NCI-H1694 (cell line): ENCODE measurements around the gene ANGPT4.

Source experiments
- DNase-seq: peaks from one replicate; lab custom pipeline; 2025; lab: John Stamatoyannopoulos, UW

The ANGPT4 gene, protein sequence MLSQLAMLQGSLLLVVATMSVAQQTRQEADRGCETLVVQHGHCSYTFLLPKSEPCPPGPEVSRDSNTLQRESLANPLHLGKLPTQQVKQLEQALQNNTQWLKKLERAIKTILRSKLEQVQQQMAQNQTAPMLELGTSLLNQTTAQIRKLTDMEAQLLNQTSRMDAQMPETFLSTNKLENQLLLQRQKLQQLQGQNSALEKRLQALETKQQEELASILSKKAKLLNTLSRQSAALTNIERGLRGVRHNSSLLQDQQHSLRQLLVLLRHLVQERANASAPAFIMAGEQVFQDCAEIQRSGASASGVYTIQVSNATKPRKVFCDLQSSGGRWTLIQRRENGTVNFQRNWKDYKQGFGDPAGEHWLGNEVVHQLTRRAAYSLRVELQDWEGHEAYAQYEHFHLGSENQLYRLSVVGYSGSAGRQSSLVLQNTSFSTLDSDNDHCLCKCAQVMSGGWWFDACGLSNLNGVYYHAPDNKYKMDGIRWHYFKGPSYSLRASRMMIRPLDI

GRCh38 chr20:916125-916799 lies at the start of gene ANGPT4:
Gene ANGPT4 (minus strand): TSS chr20:916334. CDS start chr20:916214, 120 bp downstream.
- DNase-seq, result no peak

GRCh38 chr20:963795-964194 lies 47.7 kb upstream of the ANGPT4 start:
- no peak for DNase-seq

DNA sequence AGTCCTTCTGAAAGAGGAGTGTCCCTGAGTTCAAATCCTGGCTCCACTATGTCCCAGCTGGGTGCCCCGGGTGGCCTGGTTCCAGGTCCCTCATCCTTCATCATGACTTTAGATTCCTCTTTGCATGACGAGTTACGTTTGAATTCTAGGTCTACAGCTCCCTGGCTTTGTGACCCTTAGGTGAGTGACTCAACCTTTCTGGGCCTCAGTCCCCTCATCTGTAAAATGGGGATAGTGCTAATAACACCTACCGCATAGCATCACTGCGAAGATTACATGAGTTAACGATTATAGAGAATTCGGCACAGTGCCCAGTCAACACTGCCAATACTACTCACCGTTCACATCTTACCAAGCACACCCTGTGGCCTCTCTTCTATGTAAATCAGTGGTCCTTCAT lies 46.5 kb upstream of the ANGPT4 start:
- no peak for DNase-seq

- DNase-seq, result no peak
Measured at GRCh38 chr20:962223-962622, 46.1 kb upstream of the ANGPT4 start.

GRCh38 chr20:961768-962167 lies 45.6 kb upstream of the ANGPT4 start:
- DNase-seq, result no peak

DNA sequence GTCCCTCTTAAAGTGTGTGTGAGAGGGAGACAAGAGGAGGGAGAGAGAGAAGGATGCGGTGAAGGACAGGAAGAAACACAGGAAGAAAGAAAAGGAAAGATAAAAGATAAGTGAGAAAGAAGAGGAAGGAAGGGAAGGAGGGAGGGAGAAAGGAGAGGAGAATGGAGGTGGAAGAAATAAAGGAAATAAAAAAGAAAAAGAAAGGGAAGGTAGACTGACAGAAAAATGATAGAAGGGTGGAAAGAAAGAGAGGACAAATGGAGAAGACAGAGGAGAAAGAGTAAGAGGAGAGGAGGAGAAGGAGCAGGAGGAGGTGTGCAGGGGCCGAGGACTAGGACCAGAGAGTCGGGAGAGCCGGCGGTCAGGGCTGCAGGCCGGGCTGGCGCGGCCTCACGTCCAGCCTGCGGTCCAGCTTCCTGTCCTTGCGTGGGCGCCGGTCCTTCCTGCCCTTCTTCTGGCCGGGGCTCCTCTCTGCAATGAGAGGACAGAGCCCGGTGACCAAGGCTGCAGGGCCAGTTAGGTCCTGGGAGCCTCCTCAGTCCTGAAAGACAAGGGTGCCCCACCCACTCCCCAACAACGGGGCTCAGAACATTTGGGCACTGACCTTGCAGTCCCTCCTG lies 44.0 kb upstream of the ANGPT4 start:
- DNase-seq, result no peak

DNA sequence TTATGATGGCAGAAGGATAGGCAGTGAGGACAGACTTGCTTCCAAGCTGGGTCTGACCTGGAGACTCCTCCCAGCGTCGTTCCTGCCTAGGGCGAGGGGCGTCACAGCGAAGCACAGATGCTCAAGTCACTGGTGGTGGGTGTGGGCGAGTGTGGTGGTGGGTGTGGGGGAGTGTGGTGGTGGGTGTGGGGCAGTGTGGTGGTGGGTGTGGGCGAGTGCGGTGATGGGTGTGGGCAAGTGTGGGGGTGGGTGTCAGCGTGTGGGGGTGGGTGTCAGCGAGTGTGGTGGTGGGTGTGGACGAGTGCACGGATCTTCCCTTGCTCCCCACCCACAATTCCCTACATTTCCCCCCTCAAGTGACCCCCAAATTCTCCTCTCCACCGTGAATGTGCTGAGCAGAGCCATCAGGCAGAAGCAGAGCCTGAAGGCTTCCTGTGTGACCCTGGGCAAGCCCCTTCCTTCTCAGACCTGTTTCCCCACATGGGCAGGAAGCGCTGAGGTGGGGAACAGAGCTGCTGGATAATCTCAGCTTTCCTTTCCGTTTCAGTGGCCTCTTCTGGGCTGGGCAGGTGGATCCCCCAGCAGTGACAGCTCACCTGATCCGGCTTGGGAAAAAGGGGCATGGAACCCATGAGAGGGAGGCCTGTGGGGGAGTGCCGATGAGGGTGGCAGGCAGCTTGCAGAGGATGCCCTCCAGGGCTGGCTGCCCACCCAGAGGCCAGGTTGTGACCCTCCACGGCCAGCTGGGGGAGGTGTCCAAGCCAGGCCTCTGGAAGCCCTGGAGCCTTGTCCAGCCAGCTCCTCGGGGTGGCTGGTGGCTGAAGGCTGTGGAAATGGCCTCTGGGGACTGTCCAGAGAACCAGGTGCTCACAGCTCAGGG lies 43.0 kb upstream of the ANGPT4 start:
- no peak for DNase-seq

GRCh38 chr20:957544-957943 lies 41.4 kb upstream of the ANGPT4 start:
- DNase-seq, result no peak

- peak; percentile 58 for DNase-seq
Measured at GRCh38 chr20:956330-956951, 40.3 kb upstream of the ANGPT4 start.

GRCh38 chr20:955656-956055 lies 39.5 kb upstream of the ANGPT4 start:
- DNase-seq, result no peak

DNA sequence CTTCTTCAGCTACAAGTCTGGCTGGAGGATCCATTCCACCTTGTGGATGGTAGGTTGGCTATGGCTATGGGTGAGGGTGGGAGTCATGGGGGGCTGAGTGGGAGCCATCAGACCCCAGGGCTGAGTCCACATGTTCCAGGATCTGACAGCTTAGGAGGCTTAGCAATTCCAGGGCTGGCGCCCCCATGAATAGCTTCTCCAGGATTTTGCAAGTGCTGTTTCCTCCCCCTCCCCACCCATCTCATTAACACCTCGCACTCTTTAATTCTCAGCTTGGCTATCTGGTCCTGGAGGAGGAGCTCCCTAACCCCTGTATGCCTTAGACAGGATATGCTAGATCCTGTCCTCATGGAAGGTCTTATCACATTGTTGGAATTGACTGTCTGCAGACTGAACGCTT lies 39.0 kb upstream of the ANGPT4 start:
- DNase-seq, result no peak

DNA sequence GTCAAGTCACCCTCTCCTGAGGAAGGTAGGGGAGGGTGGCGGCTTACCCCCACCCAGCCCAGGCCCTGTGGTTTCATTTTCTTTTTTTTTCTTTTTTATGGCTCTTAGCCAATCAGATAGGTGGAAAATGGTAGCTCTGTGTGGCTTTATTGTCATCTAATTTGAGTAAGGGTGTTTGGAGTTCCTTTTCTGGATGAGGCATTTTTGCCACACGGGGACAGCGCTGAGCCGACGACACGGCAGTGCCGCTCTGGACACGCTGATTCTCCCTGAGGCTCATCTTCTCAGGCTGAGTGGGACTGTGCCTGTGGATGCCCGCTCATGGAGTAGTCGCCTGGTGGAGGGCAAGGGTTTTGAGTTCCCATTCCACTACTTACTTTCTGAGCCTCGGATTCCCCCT lies 37.6 kb upstream of the ANGPT4 start:
- no peak for DNase-seq

DNA sequence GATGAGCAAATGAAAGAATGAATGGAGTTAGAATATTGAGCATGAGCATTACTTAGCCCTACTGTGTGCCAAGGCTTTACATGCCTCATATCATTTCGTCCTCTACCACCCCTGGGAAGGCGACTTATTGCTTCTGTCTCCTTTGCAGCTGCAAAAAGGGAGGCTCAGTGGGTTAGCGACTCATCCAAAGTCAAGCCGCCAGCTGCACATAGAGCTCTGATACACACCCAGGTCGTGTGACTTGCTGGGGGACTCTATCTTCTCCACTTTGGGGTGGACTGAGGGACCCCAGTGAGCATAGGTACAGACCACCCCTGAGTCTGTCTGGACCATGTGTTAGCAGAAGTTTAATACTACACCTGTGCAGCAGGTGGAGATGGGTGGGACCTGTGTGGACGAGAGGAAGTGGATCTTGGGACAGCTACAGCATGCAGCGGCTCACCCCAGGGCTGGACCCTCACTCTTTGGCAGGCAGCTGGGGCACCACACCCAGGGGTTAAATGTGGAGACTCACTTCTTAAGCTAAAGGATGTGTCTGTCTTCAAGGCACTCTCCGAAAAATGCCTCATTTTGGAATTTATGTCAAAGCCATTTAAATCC lies 36.2 kb upstream of the ANGPT4 start:
- no peak for DNase-seq

- DNase-seq, result no peak
Measured at GRCh38 chr20:951384-952169, 35.4 kb upstream of the ANGPT4 start.

DNA sequence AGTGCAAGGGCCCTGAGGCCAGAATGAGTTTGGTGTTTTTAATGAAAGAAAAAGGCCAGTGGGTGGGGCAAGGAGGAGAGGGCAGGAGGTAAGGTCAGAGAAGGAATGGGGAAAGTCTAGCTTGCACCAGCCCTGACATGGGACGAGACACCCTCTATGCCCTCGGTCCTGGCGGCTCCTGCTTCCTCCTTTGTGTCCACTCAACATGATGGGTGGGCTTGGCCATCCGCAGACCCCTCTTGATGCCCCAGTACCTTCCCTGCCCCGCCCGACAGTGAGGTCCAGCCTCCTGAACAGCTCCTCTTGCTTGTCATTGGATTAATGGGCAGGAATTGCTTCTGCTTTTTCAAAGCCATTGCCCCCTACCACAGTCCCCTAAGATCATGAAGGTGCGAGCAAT lies 33.6 kb upstream of the ANGPT4 start:
- DNase-seq, result no peak

- no peak for DNase-seq
Measured at GRCh38 chr20:946826-947225, 30.7 kb upstream of the ANGPT4 start.

- no peak for DNase-seq
Measured at GRCh38 chr20:945841-946240, 29.7 kb upstream of the ANGPT4 start.

- no peak for DNase-seq
Measured at GRCh38 chr20:944774-945410, 28.8 kb upstream of the ANGPT4 start.

DNA sequence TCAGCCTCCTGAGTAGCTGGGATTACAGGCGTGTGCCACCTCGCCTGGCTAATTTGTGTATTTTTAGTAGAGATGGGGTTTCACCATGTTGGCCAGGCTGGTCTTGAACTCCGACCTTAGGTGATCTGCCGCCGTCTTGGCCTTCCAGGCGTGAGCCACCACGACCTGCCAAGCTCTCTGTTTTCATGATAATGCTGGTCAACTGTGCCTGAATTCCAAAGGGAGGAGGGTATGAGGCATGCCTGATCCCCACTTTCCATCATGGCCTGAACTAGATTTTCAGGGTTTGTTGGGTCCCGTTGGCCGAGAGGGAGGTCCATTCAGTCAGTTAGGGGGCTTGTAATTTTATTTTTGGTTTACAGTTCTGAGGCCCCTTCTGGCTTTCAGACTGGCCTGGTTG lies 28.0 kb upstream of the ANGPT4 start:
- DNase-seq, result no peak

DNA sequence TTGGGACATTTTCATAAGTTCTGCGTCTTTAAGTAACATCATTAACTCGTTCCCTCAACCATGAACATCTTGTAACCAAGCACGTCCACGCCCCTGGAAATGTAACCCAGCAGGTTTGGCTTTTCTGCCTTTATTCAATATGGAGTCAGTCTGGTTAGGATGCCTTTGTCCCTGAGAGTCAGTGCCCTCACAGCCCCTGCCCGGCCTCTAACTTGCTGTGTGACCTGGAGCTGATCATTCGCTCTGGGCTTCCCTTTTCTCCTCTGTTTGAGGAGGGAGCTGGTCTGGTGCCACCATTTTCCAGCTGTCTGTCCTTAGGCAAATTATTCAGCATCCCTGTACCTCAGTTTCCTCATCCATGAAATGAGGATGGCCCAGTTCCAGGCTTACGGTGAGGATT lies 26.5 kb upstream of the ANGPT4 start:
- DNase-seq, result no peak
